NT2/D1 (cell line): ENCODE results near the gene CORIN.

Experiments used
- DNase-seq: peaks from one replicate; pipeline ENCODE4 v3.0.0-alpha.2; 2011; ENCODE audit warnings: low read depth, low spot score
- H3K27me3 ChIP-seq: 2 replicates; pipeline ENCODE4 v1.6.0; 2011; ENCODE audit warnings: mild to moderate bottlenecking; ENCODE audit not compliant: insufficient read length, insufficient read depth
- H3K36me3 ChIP-seq: 2 replicates; pipeline ENCODE4 v1.6.1; 2011; ENCODE audit warnings: mild to moderate bottlenecking, low read length, mixed read lengths; ENCODE audit not compliant: insufficient read depth, insufficient read length
- H3K4me1 ChIP-seq: 2 replicates; pipeline ENCODE4 v1.5.1; 2011; ENCODE audit not compliant: insufficient read depth, insufficient read length
- H3K4me3 ChIP-seq: 2 replicates; pipeline ENCODE4 v1.5.1; 2011; ENCODE audit warnings: low read depth; ENCODE audit not compliant: insufficient read length
- H3K9ac ChIP-seq: 2 replicates; pipeline ENCODE4 v1.6.0; 2011; ENCODE audit warnings: low read depth; ENCODE audit not compliant: insufficient read length
- H3K9me3 ChIP-seq: 2 replicates; pipeline ENCODE4 v1.5.1; 2011; ENCODE audit warnings: mild to moderate bottlenecking, low read length; ENCODE audit not compliant: insufficient read depth
- SUZ12 ChIP-seq: IDR thresholded peaks from 2 replicates; pipeline ENCODE4 v1.6.1; 2011; ENCODE audit not compliant: insufficient read length, insufficient read depth; ENCODE audit errors: extremely low read depth
- YY1 ChIP-seq: IDR thresholded peaks from 2 replicates; pipeline ENCODE4 v1.6.1; 2011; ENCODE audit not compliant: insufficient read length, insufficient read depth
- ZNF274 ChIP-seq: IDR thresholded peaks from 2 replicates; pipeline ENCODE4 v1.6.1; 2011; ENCODE audit warnings: mild to moderate bottlenecking, low read depth, low read length

Gene CORIN

GRCh38 chr4:47816748-47817147 is 21.1 kb downstream of the CORIN start:
- no peaks in the 10 kb centered on the region for H3K4me1 ChIP-seq
- no peak overlapping the region for H3K4me3 ChIP-seq
- TF ChIP-seq ZNF274 (no peak), SUZ12 (no peak), YY1 (no peak)
- DNase-seq, result no peak
- H3K9ac ChIP-seq, result no peak overlapping the region
- no peaks in the 10 kb centered on the region for H3K36me3 ChIP-seq
- no peaks in the 10 kb centered on the region for H3K27me3 ChIP-seq
- H3K9me3 ChIP-seq, result no peaks in the 10 kb centered on the region

GRCh38 chr4:47814618-47815295 is 23.1 kb downstream of the CORIN start:
- DNase-seq, result no peak
- Histone ChIP-seq H3K27me3 (no peaks in the 10 kb centered on the region), H3K36me3 (no peaks in the 10 kb centered on the region), H3K4me3 (no peak overlapping the region), H3K9ac (no peak overlapping the region), H3K4me1 (no peaks in the 10 kb centered on the region), H3K9me3 (no peaks in the 10 kb centered on the region)
- no peak for TF ChIP-seq ZNF274
- TF ChIP-seq YY1, result no peak
- TF ChIP-seq SUZ12, result no peak

GRCh38 chr4:47809654-47810203 is 28.1 kb downstream of the CORIN start:
- no peak for DNase-seq
- Histone ChIP-seq H3K27me3 (no peaks in the 10 kb centered on the region), H3K36me3 (no peaks in the 10 kb centered on the region), H3K9me3 (no peaks in the 10 kb centered on the region), H3K4me3 (no peak overlapping the region), H3K4me1 (no peaks in the 10 kb centered on the region), H3K9ac (no peak overlapping the region)
- TF ChIP-seq YY1 (no peak), SUZ12 (no peak), ZNF274 (no peak)

- Histone ChIP-seq H3K4me1 (no peaks in the 10 kb centered on the region), H3K27me3 (no peaks in the 10 kb centered on the region), H3K9me3 (no peaks in the 10 kb centered on the region), H3K36me3 (no peaks in the 10 kb centered on the region), H3K9ac (no peak overlapping the region), H3K4me3 (no peak overlapping the region)
- no peak for DNase-seq
- no peak for TF ChIP-seq YY1
Observed at GRCh38 chr4:47804598-47804997, 33.3 kb downstream of the CORIN start.

GRCh38 chr4:47801481-47802002 is 36.3 kb downstream of the CORIN start:
- no peaks in the 10 kb centered on the region for H3K27me3 ChIP-seq
- H3K36me3 ChIP-seq, result no peaks in the 10 kb centered on the region
- H3K9me3 ChIP-seq, result no peaks in the 10 kb centered on the region
- H3K9ac ChIP-seq, result no peak overlapping the region
- no peaks in the 10 kb centered on the region for H3K4me1 ChIP-seq
- DNase-seq, result no peak
- no peak overlapping the region for H3K4me3 ChIP-seq
- no peak for TF ChIP-seq SUZ12
- TF ChIP-seq YY1, result no peak
- TF ChIP-seq ZNF274, result no peak

GRCh38 chr4:47798165-47798564 is 39.7 kb downstream of the CORIN start:
- no peak overlapping the region for H3K4me3 ChIP-seq
- no peaks in the 10 kb centered on the region for H3K27me3 ChIP-seq
- no peaks in the 10 kb centered on the region for H3K36me3 ChIP-seq
- no peaks in the 10 kb centered on the region for H3K4me1 ChIP-seq
- DNase-seq, result no peak
- H3K9ac ChIP-seq, result no peak overlapping the region
- TF ChIP-seq ZNF274 (no peak), YY1 (no peak), SUZ12 (no peak)
- no peaks in the 10 kb centered on the region for H3K9me3 ChIP-seq

GRCh38 chr4:47791965-47792364 is 45.9 kb downstream of the CORIN start:
- Histone ChIP-seq H3K36me3 (no peaks in the 10 kb centered on the region), H3K27me3 (no peaks in the 10 kb centered on the region), H3K9ac (no peak overlapping the region), H3K4me1 (no peaks in the 10 kb centered on the region), H3K4me3 (no peak overlapping the region), H3K9me3 (no peaks in the 10 kb centered on the region)
- TF ChIP-seq YY1 (no peak), ZNF274 (no peak), SUZ12 (no peak)
- DNase-seq, result no peak
